Natural killer cell (primary cell): Measurements from ENCODE around the gene CHEK1. TPM values are rescaled to one million over a fixed set of nuclear protein-coding genes. Genes with fewer than 3 reads are reported as not detected.

Source experiments
- ATAC-seq, 3 donors: fragments of 150-1000 bp in 2 of 3; fragments of 200-7000 bp in 1 of 3; cut with Tn5 transposase; 1 replicate in 1 of 3; 2 replicates in 2 of 3; pipeline ENCODE4 v1.10.0; 2021; ENCODE audit warnings: mild to moderate bottlenecking in 2 of 3, moderate library complexity in 2 of 3
- DNase-seq, 2 donors: peaks; one replicate each; pipeline versions ENCODE4 v3.0.0 to v3.0.0-alpha.2; 2013 to 2021; ENCODE audit warnings: mixed read lengths in 1 of 2
- H3K27ac ChIP-seq: one replicate; pipeline ENCODE4 v1.5.1; 2013; ENCODE audit warnings: mild to moderate bottlenecking, low read length
- H3K27me3 ChIP-seq: one replicate; pipeline ENCODE4 v1.6.1; 2013; ENCODE audit warnings: low read length; ENCODE audit not compliant: control insufficient read depth, insufficient read depth
- H3K36me3 ChIP-seq: one replicate; pipeline ENCODE4 v1.6.1; 2013; ENCODE audit warnings: low read length; ENCODE audit not compliant: control insufficient read depth, insufficient read depth
- H3K4me1 ChIP-seq: one replicate; pipeline ENCODE4 v1.6.1; 2013; ENCODE audit warnings: low read length; ENCODE audit not compliant: control insufficient read depth, insufficient read depth
- H3K4me3 ChIP-seq: one replicate; pipeline ENCODE4 v1.5.1; 2013; ENCODE audit warnings: low read length
- H3K9me3 ChIP-seq: one replicate; pipeline ENCODE4 v1.6.1; 2013; ENCODE audit warnings: low read length; ENCODE audit not compliant: control insufficient read depth, insufficient read depth
- H3K27ac Mint-ChIP-seq, 2 donors: one replicate each; pipeline ENCODE4 v1.8.0; 2022; ENCODE audit warnings: mild to moderate bottlenecking in 2 of 2, mixed read lengths in 2 of 2, moderate library complexity in 1 of 2
- H3K27me3 Mint-ChIP-seq, 2 donors: one replicate each; pipeline ENCODE4 v1.8.0; 2022; ENCODE audit warnings: low read depth in 2 of 2, mixed read lengths in 2 of 2
- H3K36me3 Mint-ChIP-seq: one replicate; pipeline ENCODE4 v1.8.0; 2022; ENCODE audit warnings: mixed read lengths
- H3K4me1 Mint-ChIP-seq, 2 donors: one replicate each; pipeline ENCODE4 v1.8.0; 2022; ENCODE audit warnings: mixed read lengths in 2 of 2
- H3K4me3 Mint-ChIP-seq: one replicate; pipeline ENCODE4 v1.8.0; 2022; ENCODE audit warnings: mild to moderate bottlenecking, moderate library complexity, mixed read lengths
- H3K9me3 Mint-ChIP-seq, 2 donors: one replicate each; pipeline ENCODE4 v1.8.0; 2022; ENCODE audit warnings: mixed read lengths in 2 of 2
- WGBS: methylation state at CpG from one replicate; pipeline ENCODE4 v1.1.7; 2013; ENCODE audit warnings: missing lambda C conversion rate; ENCODE audit not compliant: insufficient coverage; 5-methylcytosine and 5-hydroxymethylcytosine counted together
- intact Hi-C: fragments of 100-400 bp; cut with micrococcal nuclease; formaldehyde crosslinking; loops from one replicate; pipeline ENCODE4 v1.14.2; 2022
- total RNA-seq, 4 donors: library from RNA; stranded (reverse); fragments of 120-200 nt in 1 of 4; gene quantifications; one replicate each; pipeline versions ENCODE4 v1.2.3 to v1.2.4, GENCODE V29; 2013 to 2022
- TF ChIP-seq, protein P1 (sequence below): fragments of 200-600 bp; IDR thresholded peaks from one replicate; pipeline ENCODE4 v1.8.0; 2022; ENCODE audit warnings: antibody characterized with exemption

Gene CHEK1
- total RNA-seq, 3 donors from 2014 or later (not counting 1 experiment from before 2014, with no cell fraction given) = 8.9 to 11.4 (median 10.1) TPM

DNA sequence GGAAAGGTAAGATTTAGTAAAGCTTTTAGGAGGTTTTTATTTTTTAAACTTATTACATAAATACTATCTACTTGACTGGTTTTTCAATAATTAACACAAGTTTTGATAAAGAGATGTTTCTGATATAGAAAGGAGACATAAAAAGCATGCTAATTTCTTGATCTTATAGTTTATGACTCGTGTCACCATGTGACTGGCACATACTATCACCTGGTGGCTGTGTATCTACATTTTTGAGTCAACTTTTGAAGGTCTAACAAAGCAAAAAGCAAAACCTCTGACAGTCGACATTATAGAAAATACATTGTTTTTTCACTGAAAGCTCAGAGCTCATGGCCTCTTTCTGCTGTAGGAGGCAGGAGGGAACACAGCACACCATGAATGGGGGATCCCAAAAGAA lies 54.9 kb downstream of the CHEK1 start:
- Mint-ChIP-seq H3K36me3 (no peaks in the 10 kb centered on the region), H3K4me1 (no peaks in the 10 kb centered on the region), H3K4me3 (no peak overlapping the region), H3K9me3 (no peaks in the 10 kb centered on the region), H3K27me3 (no peaks in the 10 kb centered on the region), H3K27ac (no peak overlapping the region)
- H3K27ac ChIP-seq = no peak overlapping the region
- WGBS = 81% methylated on average over 2 of the region's 2 CpGs
- intact Hi-C loops = no loop called here
- H3K4me1 ChIP-seq = no peaks in the 10 kb centered on the region
- ATAC-seq (no peak), DNase-seq (no peak)
- no peaks in the 10 kb centered on the region for H3K9me3 ChIP-seq
- no peak overlapping the region for H3K4me3 ChIP-seq
- H3K36me3 ChIP-seq = no peaks in the 10 kb centered on the region
- no peaks in the 10 kb centered on the region for H3K27me3 ChIP-seq
- TF ChIP-seq, protein P1, sequence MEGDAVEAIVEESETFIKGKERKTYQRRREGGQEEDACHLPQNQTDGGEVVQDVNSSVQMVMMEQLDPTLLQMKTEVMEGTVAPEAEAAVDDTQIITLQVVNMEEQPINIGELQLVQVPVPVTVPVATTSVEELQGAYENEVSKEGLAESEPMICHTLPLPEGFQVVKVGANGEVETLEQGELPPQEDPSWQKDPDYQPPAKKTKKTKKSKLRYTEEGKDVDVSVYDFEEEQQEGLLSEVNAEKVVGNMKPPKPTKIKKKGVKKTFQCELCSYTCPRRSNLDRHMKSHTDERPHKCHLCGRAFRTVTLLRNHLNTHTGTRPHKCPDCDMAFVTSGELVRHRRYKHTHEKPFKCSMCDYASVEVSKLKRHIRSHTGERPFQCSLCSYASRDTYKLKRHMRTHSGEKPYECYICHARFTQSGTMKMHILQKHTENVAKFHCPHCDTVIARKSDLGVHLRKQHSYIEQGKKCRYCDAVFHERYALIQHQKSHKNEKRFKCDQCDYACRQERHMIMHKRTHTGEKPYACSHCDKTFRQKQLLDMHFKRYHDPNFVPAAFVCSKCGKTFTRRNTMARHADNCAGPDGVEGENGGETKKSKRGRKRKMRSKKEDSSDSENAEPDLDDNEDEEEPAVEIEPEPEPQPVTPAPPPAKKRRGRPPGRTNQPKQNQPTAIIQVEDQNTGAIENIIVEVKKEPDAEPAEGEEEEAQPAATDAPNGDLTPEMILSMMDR = no peak

DNA sequence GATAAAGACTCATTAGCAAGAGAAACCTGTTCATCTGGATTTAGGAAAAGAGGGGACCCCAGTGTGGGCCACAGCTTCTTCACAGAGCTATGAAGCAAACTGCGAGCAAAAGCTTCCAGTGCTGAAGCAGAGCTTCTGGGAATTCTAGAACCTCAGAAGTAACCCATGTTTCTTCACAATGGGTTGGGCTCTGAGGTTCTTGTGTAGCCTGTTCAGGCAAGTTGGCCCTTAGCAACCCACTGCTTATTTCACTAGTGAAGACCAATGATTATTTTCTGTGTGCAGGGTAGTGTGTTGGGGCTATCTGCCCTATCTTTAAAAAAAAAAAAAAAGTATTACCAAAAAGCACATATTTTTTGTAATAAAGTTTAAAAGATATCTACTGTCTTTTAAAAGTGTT lies 55.8 kb downstream of the CHEK1 start, which contains the start of gene ACRV1:
Gene ACRV1 (minus strand): TSS at position 101 of the 400 bp plus-strand sequence. CDS start 67 bp downstream, at position 34.
- Histone ChIP-seq H3K4me3 (no peak within 1 kb of the TSS), H3K27ac (no peak within 1 kb of the TSS), H3K27me3 (no peaks in the 10 kb centered on the region), H3K9me3 (no peaks in the 10 kb centered on the region), H3K36me3 (no peaks in the 10 kb centered on the region), H3K4me1 (no peaks in the 10 kb centered on the region)
- H3K9me3 Mint-ChIP-seq = no peaks in the 10 kb centered on the region
- TF ChIP-seq, protein P1 = no peak
- WGBS = 96% methylated on average over 1 of the region's 1 CpG
- no peaks in the 10 kb centered on the region for H3K27me3 Mint-ChIP-seq
- DNase-seq (no peak), ATAC-seq (no peak)
- intact Hi-C loops = no loop called here
- H3K36me3 Mint-ChIP-seq = no peaks in the 10 kb centered on the region
- H3K27ac Mint-ChIP-seq = no peak within 1 kb of the TSS
- no peaks in the 10 kb centered on the region for H3K4me1 Mint-ChIP-seq
- H3K4me3 Mint-ChIP-seq = no peak within 1 kb of the TSS

DNA sequence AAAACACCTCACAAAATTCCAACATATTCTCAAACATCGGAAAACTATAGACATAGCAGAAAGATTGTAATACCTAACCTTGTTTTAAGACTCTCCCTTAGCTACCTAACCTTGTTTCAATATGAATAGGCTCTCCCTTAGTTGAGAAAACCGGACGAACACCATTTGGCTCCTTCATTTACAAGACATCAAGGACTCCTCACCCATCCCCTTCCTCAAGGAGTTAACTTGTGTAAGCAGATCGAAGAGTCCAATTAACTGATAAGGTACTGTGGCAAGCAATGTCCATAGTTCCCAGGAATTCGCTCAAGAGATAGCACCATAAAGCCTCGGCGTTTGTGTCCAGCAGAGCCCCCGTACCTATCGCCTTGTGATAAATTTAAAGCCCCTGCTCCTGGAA lies 60.3 kb downstream of the CHEK1 start:
- Histone ChIP-seq H3K4me3 (no peak overlapping the region), H3K9me3 (no peaks in the 10 kb centered on the region), H3K4me1 (no peaks in the 10 kb centered on the region), H3K36me3 (no peaks in the 10 kb centered on the region), H3K27ac (no peak overlapping the region), H3K27me3 (no peaks in the 10 kb centered on the region)
- ATAC-seq = no peak
- intact Hi-C loops = no loop called here
- Mint-ChIP-seq H3K27ac (no peak overlapping the region), H3K4me1 (no peaks in the 10 kb centered on the region), H3K27me3 (no peaks in the 10 kb centered on the region), H3K36me3 (no peaks in the 10 kb centered on the region), H3K9me3 (no peaks in the 10 kb centered on the region), H3K4me3 (no peak overlapping the region)
- DNase-seq = no peak
- TF ChIP-seq, protein P1 = no peak
- WGBS = 91% methylated on average over 9 of the region's 9 CpGs

DNA sequence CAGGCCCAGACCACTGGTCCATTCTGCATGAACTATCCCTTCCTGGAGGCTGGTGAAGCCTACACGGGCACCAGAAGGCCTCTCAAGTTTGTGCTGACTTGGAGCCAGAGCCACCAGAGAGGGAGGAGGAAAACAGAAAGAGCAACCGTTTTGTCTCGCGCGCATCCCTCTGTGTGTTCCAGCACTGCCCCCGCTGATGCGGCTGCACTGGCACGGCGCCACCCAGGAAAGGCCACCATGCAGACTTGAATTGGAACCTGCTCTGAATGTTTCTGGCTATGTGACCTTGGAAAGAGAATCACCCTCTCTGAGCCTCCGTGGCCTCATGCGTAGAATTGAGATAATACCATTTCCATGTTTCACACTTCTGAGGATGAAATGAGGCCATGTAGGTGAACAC lies 63.1 kb downstream of the CHEK1 start:
- Mint-ChIP-seq H3K36me3 (no peaks in the 10 kb centered on the region), H3K4me3 (no peak overlapping the region), H3K9me3 (no peaks in the 10 kb centered on the region), H3K27me3 (no peaks in the 10 kb centered on the region), H3K4me1 (no peaks in the 10 kb centered on the region), H3K27ac (no peak overlapping the region)
- TF ChIP-seq, protein P1 = no peak
- H3K27ac ChIP-seq = no peak overlapping the region
- H3K4me3 ChIP-seq = no peak overlapping the region
- no peaks in the 10 kb centered on the region for H3K36me3 ChIP-seq
- DNase-seq = no peak
- ATAC-seq = no peak
- no peaks in the 10 kb centered on the region for H3K4me1 ChIP-seq
- H3K27me3 ChIP-seq = no peaks in the 10 kb centered on the region
- H3K9me3 ChIP-seq = no peaks in the 10 kb centered on the region
- intact Hi-C loops = no loop called here
- WGBS = 93% methylated on average over 11 of the region's 11 CpGs
